CD4-positive, alpha-beta T cell treated with Interleukin-15 for 4 hours (primary cell): Measurements from ENCODE around the gene SALL3.

Experiments
- DNase-seq: peaks from one replicate; pipeline ENCODE4 v3.0.0-alpha.2; 2020; ENCODE audit warnings: low spot score

The SALL3 gene

DNA sequence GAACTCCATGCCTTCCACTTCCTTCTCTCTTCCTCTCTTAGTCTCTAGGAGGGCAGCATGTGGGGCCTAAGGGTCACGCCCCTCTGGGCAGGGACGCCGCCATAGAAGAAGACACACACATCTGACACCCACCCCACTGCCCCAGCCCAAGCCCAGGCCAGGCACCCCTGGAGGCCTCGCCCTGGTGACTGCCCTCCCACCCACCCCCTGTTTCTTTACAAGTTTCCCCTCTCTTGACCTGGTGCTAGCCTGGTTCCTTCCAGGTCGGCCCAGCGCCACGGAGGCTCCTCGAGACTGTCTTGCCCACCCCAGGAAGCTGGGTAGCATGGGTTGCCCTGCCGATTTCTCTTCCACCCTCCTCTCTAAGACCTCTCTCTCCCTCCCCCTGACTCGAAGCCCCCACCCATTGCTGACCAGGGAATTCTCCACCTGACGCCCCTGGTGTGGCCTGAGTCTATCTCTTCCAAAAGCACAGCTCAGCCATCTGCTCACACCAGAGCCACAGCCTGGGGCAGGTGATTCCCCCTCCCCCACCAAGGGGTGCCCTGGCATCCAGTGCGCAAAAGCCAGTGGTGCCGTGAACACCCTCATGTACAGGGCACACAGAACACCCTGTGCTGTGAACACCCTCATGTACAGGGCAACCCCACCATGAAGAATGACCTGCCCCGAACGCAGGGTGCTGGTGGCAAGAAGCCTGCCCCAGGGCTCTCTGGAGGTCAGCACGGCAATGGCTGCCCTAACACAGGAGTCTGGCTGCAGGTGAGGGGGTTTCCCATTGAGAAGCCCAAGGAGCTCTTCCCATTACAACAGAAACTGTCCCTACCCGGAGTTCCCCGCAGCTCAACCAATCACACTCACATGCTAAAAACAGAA is 13.5 kb upstream of the SALL3 start:
- no peak for DNase-seq

- DNase-seq = no peak
Observed at GRCh38 chr18:78966793-78967106, 12.9 kb upstream of the SALL3 start.

DNA sequence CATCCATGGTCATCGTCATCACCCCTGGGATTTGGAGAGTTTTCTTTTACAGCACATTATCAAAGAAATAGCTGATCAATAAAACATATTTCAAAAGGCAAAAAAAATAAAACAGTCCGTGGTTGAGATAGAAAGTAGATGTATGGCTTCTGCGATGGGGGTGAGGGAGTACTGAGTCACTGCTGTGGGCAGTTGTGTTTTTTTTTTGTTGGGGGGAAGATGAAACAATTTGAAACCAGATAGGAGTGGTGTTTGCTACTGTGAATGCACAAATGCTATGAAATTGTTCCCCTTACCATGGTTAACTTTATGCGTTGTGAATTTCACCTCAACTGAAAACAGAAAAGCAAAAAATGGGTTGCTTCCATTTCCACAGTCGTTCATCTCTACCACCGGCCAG is 11.9 kb upstream of the SALL3 start:
- DNase-seq = no peak

GRCh38 chr18:78969574-78970315 is 9.9 kb upstream of the SALL3 start:
- no peak for DNase-seq

DNA sequence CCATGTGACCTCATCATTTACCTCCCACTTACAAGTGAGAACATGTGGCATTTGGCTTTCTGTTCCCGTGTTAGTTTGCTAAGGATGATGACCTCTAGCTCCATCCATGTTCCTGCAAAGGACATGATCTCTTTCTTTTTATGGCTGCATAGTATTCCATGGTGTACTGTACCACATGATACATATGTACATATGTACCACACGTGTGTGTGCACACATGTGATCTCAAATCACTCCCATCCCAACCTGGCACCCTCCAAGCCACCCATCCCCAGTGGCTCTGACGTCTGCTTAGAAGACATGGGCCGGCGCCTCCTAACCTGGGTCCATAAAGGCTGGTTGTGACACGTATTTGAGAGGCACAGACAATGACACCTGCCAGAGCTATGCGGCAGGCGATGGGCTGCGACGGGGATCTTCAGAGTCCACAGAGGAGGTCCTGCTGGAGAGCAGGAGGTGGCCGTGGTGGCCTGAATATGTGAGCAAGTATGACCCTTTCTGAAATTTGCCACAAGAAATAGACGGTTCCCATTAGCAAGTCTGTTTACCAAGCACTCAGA is 8.8 kb upstream of the SALL3 start:
- DNase-seq = no peak

GRCh38 chr18:78971511-78972245 is 7.9 kb upstream of the SALL3 start:
- DNase-seq = no peak

- no peak for DNase-seq
Observed at GRCh38 chr18:78972385-78972918, 7.2 kb upstream of the SALL3 start.

GRCh38 chr18:78972930-78973331 is 6.7 kb upstream of the SALL3 start:
- DNase-seq = no peak

- DNase-seq = no peak
Observed at GRCh38 chr18:78973357-78974083, 6.1 kb upstream of the SALL3 start.

- no peak for DNase-seq
Observed at GRCh38 chr18:78974115-78974761, 5.4 kb upstream of the SALL3 start.

DNA sequence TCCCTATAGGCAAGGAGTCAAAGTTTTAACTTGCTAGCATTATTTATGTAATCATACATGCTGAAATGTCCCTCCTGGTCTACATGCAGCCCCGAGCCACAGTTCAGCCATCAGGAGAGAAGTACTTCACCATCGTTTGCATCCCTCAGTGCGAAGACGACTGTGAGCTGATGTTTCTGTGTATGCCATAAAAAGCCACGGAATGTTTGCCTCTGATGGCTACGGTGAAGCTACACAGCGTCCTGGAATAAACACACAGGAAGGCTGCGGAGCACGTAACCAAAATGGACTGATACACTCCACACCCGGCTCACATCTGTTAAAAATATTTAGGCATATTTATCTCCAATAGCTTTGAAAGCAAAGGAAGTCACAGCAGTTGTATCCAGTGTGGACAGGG is 4.3 kb upstream of the SALL3 start:
- no peak for DNase-seq

- no peak for DNase-seq
Observed at GRCh38 chr18:78975699-78976335, 3.8 kb upstream of the SALL3 start.

DNA sequence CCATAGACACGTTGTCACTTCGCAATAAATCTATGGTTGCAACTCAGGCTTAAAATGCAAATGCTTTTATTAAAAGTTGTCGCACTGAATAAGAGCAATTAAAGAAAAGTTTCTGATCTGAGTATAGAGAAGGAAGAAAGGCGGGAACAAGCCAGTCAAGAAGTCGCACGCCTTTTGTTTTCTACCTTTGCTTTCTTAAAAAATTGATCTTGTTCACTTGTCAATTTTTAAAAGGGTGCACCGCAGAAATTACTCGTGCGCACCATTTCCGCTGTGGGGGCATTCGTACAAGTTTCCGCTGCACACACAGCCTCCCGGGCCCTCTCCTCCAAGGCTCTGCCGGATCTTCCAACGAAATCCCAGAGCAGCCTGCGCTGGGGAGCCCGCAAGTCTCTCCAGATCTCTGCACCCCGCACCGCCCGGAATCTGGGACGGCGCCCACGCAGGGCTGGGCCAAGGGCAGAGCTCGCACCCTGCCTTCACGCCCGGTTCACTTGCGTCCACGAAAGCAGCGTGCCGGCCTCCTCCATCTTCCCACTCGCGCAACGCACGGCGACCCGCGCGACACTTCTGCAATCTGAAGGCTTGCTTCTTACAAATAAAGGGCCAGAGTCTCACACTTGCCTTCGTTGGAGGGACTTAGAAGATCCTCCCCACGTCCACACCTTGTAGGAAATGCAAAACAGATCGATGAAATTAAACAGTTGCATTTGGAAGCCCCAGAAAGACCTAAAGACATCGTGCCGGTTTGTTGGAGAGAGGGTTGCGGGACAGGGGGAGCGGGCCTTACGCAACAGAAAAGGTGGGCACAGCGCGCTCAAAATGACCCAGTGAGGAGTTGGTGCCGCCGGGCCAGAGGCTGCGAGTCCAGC is 2.6 kb upstream of the SALL3 start:
- no peak for DNase-seq

DNA sequence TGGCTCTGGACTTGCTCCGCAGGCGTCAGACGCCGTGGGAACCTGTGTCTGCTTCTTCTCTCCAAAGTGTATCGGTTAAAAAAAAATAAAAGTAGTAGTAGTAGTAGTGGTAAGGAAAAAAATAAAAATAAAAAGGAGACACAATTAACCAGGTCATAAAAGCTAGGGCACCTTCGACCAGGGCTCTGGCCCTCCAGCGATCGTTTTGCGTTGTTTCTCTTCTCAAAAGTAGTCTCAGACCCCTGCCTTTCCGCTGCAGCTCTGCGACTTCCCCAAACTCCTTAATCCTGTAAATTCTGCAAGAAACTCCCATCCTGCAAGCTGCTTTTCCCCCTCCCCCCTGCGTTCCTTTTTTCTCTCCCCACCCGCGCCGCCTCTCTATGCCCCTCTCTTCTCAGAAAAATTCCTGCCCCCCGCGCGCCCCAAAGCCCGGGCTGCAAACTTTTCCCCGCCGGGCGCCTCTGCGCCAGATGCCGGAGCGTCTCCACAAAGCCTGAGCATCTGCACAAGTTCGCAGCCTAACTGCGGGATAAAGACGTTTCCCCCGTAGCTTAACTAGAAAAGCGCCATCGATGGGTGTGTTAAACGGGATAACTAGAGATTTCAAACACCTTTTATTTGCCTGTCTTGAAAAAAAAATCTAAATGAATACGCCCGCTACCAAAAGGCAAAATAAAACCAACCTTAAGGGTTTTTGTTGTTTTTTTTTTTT is 1.8 kb upstream of the SALL3 start:
- DNase-seq = no peak

- no peak for DNase-seq
Observed at GRCh38 chr18:78978349-78979055, 1.1 kb upstream of the SALL3 start.

DNA sequence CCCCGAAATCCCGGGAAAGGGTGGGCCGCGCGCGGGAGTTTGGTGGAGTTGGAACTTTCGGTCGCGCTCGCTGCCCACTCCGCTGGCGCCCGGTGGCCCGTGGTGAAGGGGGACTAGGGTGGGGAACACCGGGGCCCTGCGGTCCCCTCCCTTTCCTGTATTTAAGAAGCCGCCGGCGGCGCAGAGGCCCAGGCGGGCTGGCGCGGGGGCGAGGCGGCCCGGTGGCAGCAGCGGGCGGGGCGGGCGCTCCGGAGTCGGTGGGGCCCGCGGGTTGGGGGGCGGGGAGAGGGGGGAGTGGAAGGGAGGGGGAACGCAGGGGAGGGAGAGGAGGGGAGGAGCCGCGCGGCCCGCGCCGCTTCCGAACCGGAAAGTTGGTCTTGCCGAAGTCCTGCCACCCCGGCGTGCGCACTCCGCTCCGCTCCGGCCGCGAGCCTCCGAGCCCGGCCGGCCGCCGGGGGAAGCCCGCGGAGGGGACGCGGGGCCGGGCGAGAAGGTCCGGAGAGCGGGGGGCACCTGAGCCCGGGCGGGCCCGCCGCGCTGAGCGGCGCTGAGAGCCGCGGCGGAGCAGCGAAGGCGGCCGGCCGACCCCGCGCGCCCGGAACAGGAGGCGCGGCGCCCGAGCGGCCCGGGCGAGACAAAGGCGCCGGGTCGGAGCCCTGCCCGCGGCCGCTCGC is 425 bp upstream of the SALL3 start:
- DNase-seq = no peak

- DNase-seq = no peak
Observed at GRCh38 chr18:78980279-78980771, 707 bp downstream of the SALL3 start.
